ENCODE measurements around the gene OR6J1. TPM values are rescaled to one million over a fixed set of nuclear protein-coding genes. Genes with fewer than 3 reads are reported as not detected.
"Not testable (repeated sequence)": the region's sequence is repeated elsewhere in the genome, so short reads cannot be mapped to it uniquely, and the experiment has no call there.

The OR6J1 gene
- total and polyA plus RNA-seq, 11 donors, result 0.06 TPM; not detected in 10

DNA sequence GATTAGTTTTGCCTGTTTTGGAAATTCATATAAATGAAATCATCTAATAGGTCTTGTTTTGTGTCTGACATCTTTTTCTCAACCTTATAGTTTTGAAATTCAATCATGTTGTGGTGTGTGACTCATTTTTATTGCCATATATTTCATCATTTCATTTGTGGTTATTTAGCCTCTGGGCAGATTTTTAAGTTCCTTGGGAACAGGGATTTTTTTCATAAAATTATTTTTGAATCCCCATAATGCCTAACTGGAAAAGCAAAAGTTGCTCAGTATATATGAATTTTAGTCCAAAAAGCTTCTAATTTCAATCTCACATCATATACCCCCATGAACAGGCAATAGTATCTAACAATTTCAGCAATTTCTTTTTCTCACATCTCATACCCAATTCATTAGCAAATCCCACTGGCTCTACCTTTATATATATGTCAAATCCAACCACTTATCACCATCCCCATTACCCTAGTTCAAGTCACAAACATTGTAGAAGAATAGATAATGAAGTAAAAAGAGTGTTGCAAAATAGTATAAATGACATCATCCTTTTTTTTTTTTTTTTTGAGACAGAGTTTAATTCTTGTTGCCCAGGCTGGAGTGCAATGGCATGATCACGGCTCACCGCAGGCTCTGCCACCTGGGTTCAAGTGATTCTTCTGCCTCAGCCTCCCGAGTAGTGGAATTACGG, 2.6 kb upstream of the OR6J1 start:
- ATAC-seq, result no peak
- peaks cover 0 to 8% (median 0%) of the 10 kb centered on the region in 12 donors for H3K4me1 ChIP-seq
- TF ChIP-seq, protein P1, sequence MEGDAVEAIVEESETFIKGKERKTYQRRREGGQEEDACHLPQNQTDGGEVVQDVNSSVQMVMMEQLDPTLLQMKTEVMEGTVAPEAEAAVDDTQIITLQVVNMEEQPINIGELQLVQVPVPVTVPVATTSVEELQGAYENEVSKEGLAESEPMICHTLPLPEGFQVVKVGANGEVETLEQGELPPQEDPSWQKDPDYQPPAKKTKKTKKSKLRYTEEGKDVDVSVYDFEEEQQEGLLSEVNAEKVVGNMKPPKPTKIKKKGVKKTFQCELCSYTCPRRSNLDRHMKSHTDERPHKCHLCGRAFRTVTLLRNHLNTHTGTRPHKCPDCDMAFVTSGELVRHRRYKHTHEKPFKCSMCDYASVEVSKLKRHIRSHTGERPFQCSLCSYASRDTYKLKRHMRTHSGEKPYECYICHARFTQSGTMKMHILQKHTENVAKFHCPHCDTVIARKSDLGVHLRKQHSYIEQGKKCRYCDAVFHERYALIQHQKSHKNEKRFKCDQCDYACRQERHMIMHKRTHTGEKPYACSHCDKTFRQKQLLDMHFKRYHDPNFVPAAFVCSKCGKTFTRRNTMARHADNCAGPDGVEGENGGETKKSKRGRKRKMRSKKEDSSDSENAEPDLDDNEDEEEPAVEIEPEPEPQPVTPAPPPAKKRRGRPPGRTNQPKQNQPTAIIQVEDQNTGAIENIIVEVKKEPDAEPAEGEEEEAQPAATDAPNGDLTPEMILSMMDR (IDR thresholded peaks at IDR 0.05), result no peak
- no peak for TF ChIP-seq POLR2A (IDR thresholded peaks at IDR 0.05)
- 90 to 94% (median 91%) methylated on average over 4 of the region's 4 CpGs for WGBS, 4 donors
- intact Hi-C loops (cut with DNase I), result no loop called here
- H3K27ac ChIP-seq, result no peak overlapping the region
- no peaks in the 10 kb centered on the region for H3K36me3 ChIP-seq
- H3K4me3 ChIP-seq, result no peak overlapping the region
- H3K27me3 ChIP-seq, result no peaks in the 10 kb centered on the region
- H3K9me3 ChIP-seq, result no peaks in the 10 kb centered on the region
- DNase-seq, result no peak

DNA sequence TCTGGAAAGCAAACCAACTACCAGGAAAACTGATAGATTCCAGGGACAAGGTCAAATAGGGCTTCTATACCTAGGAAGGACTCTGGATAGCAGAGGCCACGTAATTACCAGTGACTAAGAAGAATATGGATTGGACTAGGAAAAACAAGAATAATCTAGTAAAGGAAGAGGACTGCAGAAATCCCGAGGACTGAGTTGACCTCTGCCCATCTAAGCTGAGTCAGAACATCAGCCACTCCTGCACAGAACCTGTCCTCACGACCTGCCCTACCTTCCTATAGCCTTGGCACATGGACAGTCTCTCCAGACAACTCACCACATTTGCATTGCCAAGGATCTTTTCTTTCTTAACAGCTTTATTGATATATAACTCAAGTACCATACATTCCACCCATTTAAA, 2.3 kb downstream of the OR6J1 start:
- H3K9me3 ChIP-seq, result no peaks in the 10 kb centered on the region
- no peak overlapping the region for H3K4me3 ChIP-seq
- H3K27ac ChIP-seq, result no peak overlapping the region
- WGBS, 4 donors, result 40 to 58% (median 53%) methylated on average over 3 of the region's 3 CpGs
- TF ChIP-seq, protein P1 (IDR thresholded peaks at IDR 0.05), result no peak
- TF ChIP-seq POLR2A (IDR thresholded peaks at IDR 0.05), result no peak
- intact Hi-C loops (cut with DNase I), result loop anchor here in 1 of 10 donors (5.0 kb wide), 1 partner anchor 250 kb away; no protein-coding TSS in a partner anchor
- DNase-seq (no peak), ATAC-seq (no peak)
- peaks cover 0 to 7% (median 0%) of the 10 kb centered on the region in 12 donors for H3K4me1 ChIP-seq
- no peaks in the 10 kb centered on the region for H3K27me3 ChIP-seq
- H3K36me3 ChIP-seq, result no peaks in the 10 kb centered on the region

DNA sequence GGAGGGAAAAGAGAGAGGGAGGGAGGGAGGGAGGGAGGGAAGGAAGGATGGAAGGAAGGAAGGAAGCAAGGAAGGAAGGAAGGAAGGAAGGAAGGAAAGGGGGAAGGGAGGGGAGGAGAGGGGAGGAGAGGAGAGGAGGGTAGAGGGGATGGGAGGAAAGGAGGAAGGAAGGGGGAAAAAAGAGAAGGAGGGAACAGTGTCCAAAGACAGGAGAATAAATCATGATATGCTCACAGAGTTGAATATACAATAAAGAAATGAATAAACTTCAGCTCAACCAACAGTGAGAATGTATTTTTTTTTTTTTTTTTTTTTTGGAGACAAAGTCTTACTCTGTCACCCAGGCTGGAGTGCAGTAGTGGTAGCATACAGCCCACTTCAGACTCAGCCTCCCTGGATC, 4.0 kb downstream of the OR6J1 start:
- ATAC-seq (no peak), DNase-seq (no peak)
- no peak overlapping the region for H3K4me3 ChIP-seq
- TF ChIP-seq, protein P1 (IDR thresholded peaks at IDR 0.05), result no peak
- no peak for TF ChIP-seq POLR2A (IDR thresholded peaks at IDR 0.05)
- H3K9me3 ChIP-seq, result no peaks in the 10 kb centered on the region
- H3K27ac ChIP-seq, result no peak overlapping the region
- intact Hi-C loops (cut with DNase I), result loop anchor here in 1 of 10 donors (5.0 kb wide), 1 partner anchor 248 kb away; no protein-coding TSS in a partner anchor
- H3K36me3 ChIP-seq, result no peaks in the 10 kb centered on the region
- H3K27me3 ChIP-seq, result no peaks in the 10 kb centered on the region
- H3K4me1 ChIP-seq, result no peaks in the 10 kb centered on the region

DNA sequence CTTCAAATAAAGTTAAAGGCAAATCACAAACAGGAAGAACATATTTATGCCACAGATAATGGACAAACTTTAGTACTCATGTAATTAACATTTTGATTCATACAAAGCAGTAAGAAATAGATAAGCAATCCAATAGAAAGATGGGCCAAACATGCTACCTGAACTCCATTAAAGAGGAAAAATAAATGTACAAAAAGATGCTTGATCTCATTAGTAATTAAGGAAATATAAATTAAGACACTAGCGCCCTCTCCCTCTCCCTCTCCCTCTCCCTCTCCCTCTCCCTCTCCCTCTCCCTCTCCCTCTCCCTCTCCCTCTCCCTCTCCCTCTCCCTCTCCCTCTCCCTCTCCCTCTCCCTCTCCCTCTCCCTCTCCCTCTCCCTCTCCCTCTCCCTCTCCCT, 8.2 kb downstream of the OR6J1 start:
- H3K36me3 ChIP-seq; intact Hi-C loops (cut with DNase I); H3K27me3 ChIP-seq; H3K9me3 ChIP-seq; H3K27ac ChIP-seq; DNase-seq; H3K4me3 ChIP-seq; H3K4me1 ChIP-seq; ATAC-seq: not testable (repeated sequence)
- 0 to 81% (median 63%) methylated on average over 1 of the region's 1 CpG for WGBS, 4 donors
